Measurements from ENCODE around the gene AMPD3. TPM values are rescaled to one million over a fixed set of nuclear protein-coding genes. Genes with fewer than 3 reads are reported as not detected.

Gene AMPD3
- total RNA-seq, 1 donor from 2014 or later: 7.1 TPM

GRCh38 chr11:10514709-10515108 lies 59.6 kb downstream of the AMPD3 start:
- no peak for TF ChIP-seq CTCF (conservative IDR thresholded peaks at IDR 0.05; ENCODE audit: low read depth, low read length)
- no peak overlapping the region for H3K4me3 ChIP-seq (ENCODE audit: low read depth, low read length)
- DNase-seq (ENCODE audit: low read depth): no peak

GRCh38 chr11:10515418-10515817 lies 60.4 kb downstream of the AMPD3 start:
- DNase-seq (ENCODE audit: low read depth): no peak
- TF ChIP-seq CTCF (conservative IDR thresholded peaks at IDR 0.05; ENCODE audit: low read depth, low read length): no peak
- H3K4me3 ChIP-seq (ENCODE audit: low read depth, low read length): no peak overlapping the region

GRCh38 chr11:10518123-10518522 lies 63.1 kb downstream of the AMPD3 start:
- no peak for TF ChIP-seq CTCF (conservative IDR thresholded peaks at IDR 0.05; ENCODE audit: low read depth, low read length)
- no peak for DNase-seq (ENCODE audit: low read depth)
- no peak overlapping the region for H3K4me3 ChIP-seq (ENCODE audit: low read depth, low read length)

GRCh38 chr11:10518891-10519290 lies 63.8 kb downstream of the AMPD3 start:
- no peak overlapping the region for H3K4me3 ChIP-seq (ENCODE audit: low read depth, low read length)
- DNase-seq (ENCODE audit: low read depth): no peak
- no peak for TF ChIP-seq CTCF (conservative IDR thresholded peaks at IDR 0.05; ENCODE audit: low read depth, low read length)

GRCh38 chr11:10519630-10520029 lies 64.6 kb downstream of the AMPD3 start:
- TF ChIP-seq CTCF (conservative IDR thresholded peaks at IDR 0.05; ENCODE audit: low read depth, low read length): no peak
- H3K4me3 ChIP-seq (ENCODE audit: low read depth, low read length): no peak overlapping the region
- no peak for DNase-seq (ENCODE audit: low read depth)

- TF ChIP-seq CTCF (conservative IDR thresholded peaks at IDR 0.05; ENCODE audit: low read depth, low read length): no peak
- no peak for DNase-seq (ENCODE audit: low read depth)
- no peak overlapping the region for H3K4me3 ChIP-seq (ENCODE audit: low read depth, low read length)
Measured at GRCh38 chr11:10520562-10520961, 65.5 kb downstream of the AMPD3 start.

GRCh38 chr11:10522276-10522675 lies 67.2 kb downstream of the AMPD3 start:
- DNase-seq (ENCODE audit: low read depth): no peak
- no peak for TF ChIP-seq CTCF (conservative IDR thresholded peaks at IDR 0.05; ENCODE audit: low read depth, low read length)
- H3K4me3 ChIP-seq (ENCODE audit: low read depth, low read length): no peak overlapping the region
